Liver (tissue), 9 donors: ENCODE data around the gene SEBOX. TPM values are rescaled to one million over a fixed set of nuclear protein-coding genes. Genes with fewer than 3 reads are reported as not detected.
A peak's percentile ranks its signal among the peaks of the same experiment; 100 is the strongest.

Experiments
- DNase-seq: peaks from one replicate; pipeline ENCODE4 v3.0.0-alpha.2; 2017; ENCODE audit warnings: low spot score
- H3K27ac ChIP-seq, 2 donors: one replicate each; pipeline ENCODE4 v1.7.0; 2013; ENCODE audit warnings: inconsistent platforms in 2 of 2, low read length in 2 of 2, control low read depth in 1 of 2, low read depth in 1 of 2, mild to moderate bottlenecking in 1 of 2
- H3K27me3 ChIP-seq, 4 donors: one replicate each; pipeline versions ENCODE4 v1.6.1 to v1.7.0; 2013; ENCODE audit warnings: low read length in 3 of 4, inconsistent platforms in 1 of 4, mild to moderate bottlenecking in 1 of 4, moderate library complexity in 1 of 4; ENCODE audit not compliant: control insufficient read depth in 4 of 4, insufficient read depth in 4 of 4
- H3K36me3 ChIP-seq, 4 donors: one replicate each; pipeline versions ENCODE4 v1.6.1 to v1.7.0; 2013; ENCODE audit warnings: low read length in 3 of 4, mild to moderate bottlenecking in 3 of 4, low read depth in 1 of 4, moderate library complexity in 1 of 4; ENCODE audit not compliant: control insufficient read depth in 4 of 4, insufficient read depth in 3 of 4
- H3K4me1 ChIP-seq, 4 donors: one replicate each; pipeline versions ENCODE4 v1.6.1 to v1.7.0; 2013; ENCODE audit warnings: low read length in 3 of 4, mild to moderate bottlenecking in 3 of 4, moderate library complexity in 1 of 4; ENCODE audit not compliant: control insufficient read depth in 4 of 4, insufficient read depth in 4 of 4
- H3K4me3 ChIP-seq, 3 donors: one replicate each; pipeline versions ENCODE4 v1.6.1 to v1.7.0; 2013; ENCODE audit warnings: low read length in 3 of 3, control low read depth in 1 of 3, low read depth in 1 of 3, mild to moderate bottlenecking in 1 of 3
- H3K9ac ChIP-seq, 2 donors: one replicate each; pipeline ENCODE4 v1.7.0; 2013; ENCODE audit warnings: low read length in 2 of 2, mild to moderate bottlenecking in 2 of 2, moderate library complexity in 2 of 2, control low read depth in 1 of 2, low read depth in 1 of 2
- H3K9me3 ChIP-seq, 4 donors: one replicate each; pipeline versions ENCODE4 v1.6.1 to v1.7.0; 2013; ENCODE audit warnings: low read length in 3 of 4; ENCODE audit not compliant: control insufficient read depth in 4 of 4
- EGR1 ChIP-seq, 2 donors: IDR thresholded peaks; 2 replicates each; pipeline ENCODE4 v1.6.1; 2016 to 2018; ENCODE audit warnings: antibody characterized with exemption in 2 of 2, low read depth in 2 of 2
- FOXA1 ChIP-seq: IDR thresholded peaks from 2 replicates; pipeline ENCODE4 v1.6.1; 2016; ENCODE audit warnings: antibody characterized with exemption
- FOXA2 ChIP-seq: IDR thresholded peaks from 2 replicates; pipeline ENCODE4 v1.6.1; 2016; ENCODE audit warnings: antibody characterized with exemption
- GABPA ChIP-seq, 2 donors: IDR thresholded peaks in 1 of 2; conservative IDR thresholded peaks in 1 of 2; 2 replicates each; pipeline ENCODE4 v1.6.1; 2016; ENCODE audit warnings: antibody characterized with exemption in 2 of 2, mild to moderate bottlenecking in 1 of 2, moderate library complexity in 1 of 2
- HNF4A ChIP-seq, 2 donors: conservative IDR thresholded peaks; 2 replicates each; pipeline ENCODE4 v1.6.1; 2016; ENCODE audit warnings: antibody characterized with exemption in 2 of 2, mild to moderate bottlenecking in 2 of 2
- HNF4G ChIP-seq: IDR thresholded peaks from 2 replicates; pipeline ENCODE4 v1.6.1; 2016; ENCODE audit warnings: antibody characterized with exemption
- JUND ChIP-seq, 2 donors: IDR thresholded peaks; 2 replicates each; pipeline ENCODE4 v1.6.1; 2016; ENCODE audit warnings: antibody characterized with exemption in 2 of 2
- NR2F2 ChIP-seq: IDR thresholded peaks from 2 replicates; pipeline ENCODE4 v1.6.1; 2016; ENCODE audit warnings: antibody characterized with exemption
- RAD21 ChIP-seq, 2 donors: IDR thresholded peaks; 2 replicates each; pipeline ENCODE4 v1.6.1; 2016; ENCODE audit warnings: antibody characterized with exemption in 2 of 2, mild to moderate bottlenecking in 2 of 2
- RXRA ChIP-seq, 2 donors: IDR thresholded peaks; 2 replicates each; pipeline ENCODE4 v1.6.1; 2017 to 2018; ENCODE audit warnings: antibody characterized with exemption in 2 of 2, mild to moderate bottlenecking in 1 of 2
- SP1 ChIP-seq: IDR thresholded peaks from 2 replicates; pipeline ENCODE4 v1.6.1; 2018; ENCODE audit warnings: antibody characterized with exemption, mild to moderate bottlenecking
- YY1 ChIP-seq: IDR thresholded peaks from 2 replicates; pipeline ENCODE4 v1.6.1; 2016; ENCODE audit warnings: antibody characterized with exemption, mild to moderate bottlenecking
- WGBS: extraction: QIAGEN DNeasy Blood & Tissue Kit; methylation state at CpG from one replicate; pipeline ENCODE4 v1.1.7; 2013; 5-methylcytosine and 5-hydroxymethylcytosine counted together
- polyA plus RNA-seq, 2 donors: library from polyadenylated mRNA; stranded (reverse) in 1 of 2; unstranded in 1 of 2; fragments of 200-250 nt in 1 of 2; fragments of >200 nt in 1 of 2; fragmentation: Nextera tagmentation in 1 of 2; extraction: Ambion mirVana in 1 of 2; gene quantifications; one replicate each; pipeline versions ENCODE4 v1.2.1 to v1.2.3, GENCODE V29; 2013 to 2015
- total RNA-seq, 2 donors: library from RNA; depleted of rRNA; stranded (reverse); fragments of >200 nt; gene quantifications; one replicate each; pipeline ENCODE4 v1.2.3, GENCODE V29; 2014
- TF ChIP-seq, protein P1 (sequence below): IDR thresholded peaks from 2 replicates; pipeline ENCODE4 v1.6.1; 2016; ENCODE audit warnings: antibody characterized with exemption, mild to moderate bottlenecking
- TF ChIP-seq, protein P2 (sequence below): IDR thresholded peaks from 2 replicates; pipeline ENCODE4 v1.6.1; 2016; ENCODE audit warnings: antibody characterized with exemption
- TF ChIP-seq, protein P3 (sequence below): IDR thresholded peaks from 2 replicates; pipeline ENCODE4 v1.6.1; 2016; ENCODE audit warnings: antibody characterized with exemption
- donor health status: healthy.
- donor health status: healthy.
- donor health status: healthy.
- donor health status: healthy.
- donor health status: healthy.

SEBOX gene
- total and polyA plus RNA-seq, 4 donors: 0.19 to 0.59 TPM; not detected in 2

DNA sequence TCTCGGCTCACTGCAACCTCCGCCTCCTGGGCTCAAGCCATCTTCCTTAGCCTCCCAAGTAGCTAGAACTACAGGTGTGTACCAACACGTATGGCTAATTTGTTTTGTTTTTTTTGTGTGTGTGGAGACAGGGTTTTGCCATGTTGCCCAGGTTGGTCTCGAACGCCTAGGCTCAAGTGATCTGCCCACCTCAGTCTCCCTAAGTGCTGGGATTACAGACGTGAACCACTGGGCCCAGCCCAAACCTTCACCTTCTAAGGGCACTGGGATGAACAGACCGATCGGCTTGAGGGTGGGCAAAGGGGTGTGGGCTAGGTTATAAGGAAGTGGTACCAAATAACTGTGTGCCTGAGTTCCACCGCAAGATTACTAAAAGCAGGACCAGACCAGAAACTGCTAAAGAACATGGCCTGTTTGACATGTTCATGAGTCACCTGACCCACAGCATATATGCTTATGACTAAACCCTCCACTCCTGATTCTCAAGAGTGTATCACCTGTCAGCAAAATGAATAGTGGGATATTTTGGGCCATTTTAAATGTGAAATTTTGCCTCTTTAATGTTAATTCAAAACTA lies 37.9 kb downstream of the SEBOX start:
- no peak overlapping the region for H3K27ac ChIP-seq
- no peaks in the 10 kb centered on the region for H3K9me3 ChIP-seq
- peaks cover 6 to 26% (median 23%) of the 10 kb centered on the region in 4 donors for H3K4me1 ChIP-seq
- WGBS: 93% methylated on average over 9 of the region's 9 CpGs
- no peaks in the 10 kb centered on the region for H3K27me3 ChIP-seq
- no peak overlapping the region for H3K9ac ChIP-seq
- TF ChIP-seq YY1 (no peak), HNF4G (no peak), RXRA (IDR thresholded peaks at IDR 0.05) (no peak)
- TF ChIP-seq, protein P1, sequence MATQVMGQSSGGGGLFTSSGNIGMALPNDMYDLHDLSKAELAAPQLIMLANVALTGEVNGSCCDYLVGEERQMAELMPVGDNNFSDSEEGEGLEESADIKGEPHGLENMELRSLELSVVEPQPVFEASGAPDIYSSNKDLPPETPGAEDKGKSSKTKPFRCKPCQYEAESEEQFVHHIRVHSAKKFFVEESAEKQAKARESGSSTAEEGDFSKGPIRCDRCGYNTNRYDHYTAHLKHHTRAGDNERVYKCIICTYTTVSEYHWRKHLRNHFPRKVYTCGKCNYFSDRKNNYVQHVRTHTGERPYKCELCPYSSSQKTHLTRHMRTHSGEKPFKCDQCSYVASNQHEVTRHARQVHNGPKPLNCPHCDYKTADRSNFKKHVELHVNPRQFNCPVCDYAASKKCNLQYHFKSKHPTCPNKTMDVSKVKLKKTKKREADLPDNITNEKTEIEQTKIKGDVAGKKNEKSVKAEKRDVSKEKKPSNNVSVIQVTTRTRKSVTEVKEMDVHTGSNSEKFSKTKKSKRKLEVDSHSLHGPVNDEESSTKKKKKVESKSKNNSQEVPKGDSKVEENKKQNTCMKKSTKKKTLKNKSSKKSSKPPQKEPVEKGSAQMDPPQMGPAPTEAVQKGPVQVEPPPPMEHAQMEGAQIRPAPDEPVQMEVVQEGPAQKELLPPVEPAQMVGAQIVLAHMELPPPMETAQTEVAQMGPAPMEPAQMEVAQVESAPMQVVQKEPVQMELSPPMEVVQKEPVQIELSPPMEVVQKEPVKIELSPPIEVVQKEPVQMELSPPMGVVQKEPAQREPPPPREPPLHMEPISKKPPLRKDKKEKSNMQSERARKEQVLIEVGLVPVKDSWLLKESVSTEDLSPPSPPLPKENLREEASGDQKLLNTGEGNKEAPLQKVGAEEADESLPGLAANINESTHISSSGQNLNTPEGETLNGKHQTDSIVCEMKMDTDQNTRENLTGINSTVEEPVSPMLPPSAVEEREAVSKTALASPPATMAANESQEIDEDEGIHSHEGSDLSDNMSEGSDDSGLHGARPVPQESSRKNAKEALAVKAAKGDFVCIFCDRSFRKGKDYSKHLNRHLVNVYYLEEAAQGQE: no peak
- DNase-seq: peak; percentile 17
- H3K36me3 ChIP-seq: peaks cover 0 to 35% (median 13%) of the 10 kb centered on the region in 4 donors
- no peak overlapping the region for H3K4me3 ChIP-seq

DNA sequence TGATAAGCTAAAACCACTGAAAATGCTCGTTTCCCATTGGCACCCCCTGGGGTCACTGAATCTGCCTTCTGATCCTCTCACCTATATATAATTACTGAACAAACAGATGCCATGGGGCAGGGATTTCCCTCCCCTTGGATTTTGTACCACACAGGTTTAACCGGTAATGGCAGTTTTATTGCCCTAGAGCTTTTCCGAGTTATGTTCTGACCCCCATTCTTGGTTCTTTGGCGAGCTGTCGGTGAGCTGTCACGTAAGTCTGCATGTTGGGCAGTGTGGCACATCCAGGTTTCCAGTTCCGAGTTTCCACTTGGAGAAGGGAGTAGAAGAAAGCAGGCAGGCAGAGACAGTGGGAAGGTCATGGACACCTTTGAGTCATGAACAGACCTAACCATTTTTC lies 38.9 kb downstream of the SEBOX start:
- Histone ChIP-seq H3K9ac (no peak overlapping the region), H3K4me3 (no peak overlapping the region), H3K9me3 (no peaks in the 10 kb centered on the region), H3K4me1 (peaks cover 6 to 32% (median 26%) of the 10 kb centered on the region in 4 donors), H3K27ac (no peak overlapping the region), H3K36me3 (peaks cover 0 to 28% (median 11%) of the 10 kb centered on the region in 4 donors), H3K27me3 (no peaks in the 10 kb centered on the region)
- WGBS: 75% methylated on average over 7 of the region's 7 CpGs
- DNase-seq: no peak
- TF ChIP-seq FOXA2 (no peak), SP1 (no peak), YY1 (no peak), RXRA (IDR thresholded peaks at IDR 0.05) (no peak), FOXA1 (no peak), HNF4G (no peak), JUND (IDR thresholded peaks at IDR 0.05) (no peak), EGR1 (IDR thresholded peaks at IDR 0.05; ENCODE audit: low read depth in 2 of 2) (no peak), NR2F2 (no peak), HNF4A (conservative IDR thresholded peaks at IDR 0.05) (no peak), RAD21 (IDR thresholded peaks at IDR 0.05) (no peak), GABPA (IDR thresholded peaks at IDR 0.05 in 1 of 2, conservative IDR thresholded peaks at IDR 0.05 in 1 of 2) (no peak)
- TF ChIP-seq, protein P2, sequence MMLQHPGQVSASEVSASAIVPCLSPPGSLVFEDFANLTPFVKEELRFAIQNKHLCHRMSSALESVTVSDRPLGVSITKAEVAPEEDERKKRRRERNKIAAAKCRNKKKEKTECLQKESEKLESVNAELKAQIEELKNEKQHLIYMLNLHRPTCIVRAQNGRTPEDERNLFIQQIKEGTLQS: no peak
- TF ChIP-seq, protein P3, sequence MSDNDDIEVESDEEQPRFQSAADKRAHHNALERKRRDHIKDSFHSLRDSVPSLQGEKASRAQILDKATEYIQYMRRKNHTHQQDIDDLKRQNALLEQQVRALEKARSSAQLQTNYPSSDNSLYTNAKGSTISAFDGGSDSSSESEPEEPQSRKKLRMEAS: no peak
- TF ChIP-seq, protein P1: no peak
